ENCODE results near the gene PTGIR.
A peak's percentile ranks its signal among the peaks of the same experiment; 100 is the strongest.

PTGIR gene

GRCh38 chr19:46654621-46655152 is 29.8 kb upstream of the PTGIR start:
- peak overlapping the region; percentile 53 for H3K27ac ChIP-seq (ENCODE audit: low read depth, low read length)
- H3K4me1 ChIP-seq (ENCODE audit: control insufficient read depth, insufficient read depth, low read length): peaks cover 16% of the 10 kb centered on the region
- no peaks in the 10 kb centered on the region for H3K9me3 ChIP-seq (ENCODE audit: control insufficient read depth, insufficient read depth, low read length)
- peaks cover 9% of the 10 kb centered on the region for H3K27me3 ChIP-seq (ENCODE audit: control insufficient read depth, insufficient read depth, low read length)
- H3K36me3 ChIP-seq (ENCODE audit: control insufficient read depth, insufficient read depth, low read length): no peaks in the 10 kb centered on the region
- no peak overlapping the region for H3K4me3 ChIP-seq (ENCODE audit: low read depth, low read length)
- H3K9ac ChIP-seq (ENCODE audit: low read depth, low read length): no peak overlapping the region

DNA sequence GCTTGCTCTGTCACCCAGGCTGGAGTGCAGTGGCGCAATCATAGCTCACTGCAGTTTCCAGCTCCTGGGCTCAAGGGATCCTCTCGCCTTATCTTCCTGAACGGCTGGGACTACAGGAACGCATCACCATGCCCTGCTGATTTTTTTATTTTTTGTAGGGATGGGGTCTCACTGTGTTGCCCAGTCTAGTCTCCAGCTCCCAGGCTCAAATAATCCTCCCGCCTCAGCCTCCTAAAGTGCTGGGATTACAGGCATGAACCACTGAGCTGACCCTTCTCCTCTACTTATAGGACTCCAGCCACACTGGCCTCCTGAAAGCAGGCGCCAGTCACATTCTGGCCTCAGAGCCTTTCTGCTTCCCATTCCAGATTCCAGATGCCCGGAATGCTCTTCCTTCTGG is 25.6 kb upstream of the PTGIR start:
- H3K27me3 ChIP-seq (ENCODE audit: control insufficient read depth, insufficient read depth, low read length): peaks cover 48% of the 10 kb centered on the region

DNA sequence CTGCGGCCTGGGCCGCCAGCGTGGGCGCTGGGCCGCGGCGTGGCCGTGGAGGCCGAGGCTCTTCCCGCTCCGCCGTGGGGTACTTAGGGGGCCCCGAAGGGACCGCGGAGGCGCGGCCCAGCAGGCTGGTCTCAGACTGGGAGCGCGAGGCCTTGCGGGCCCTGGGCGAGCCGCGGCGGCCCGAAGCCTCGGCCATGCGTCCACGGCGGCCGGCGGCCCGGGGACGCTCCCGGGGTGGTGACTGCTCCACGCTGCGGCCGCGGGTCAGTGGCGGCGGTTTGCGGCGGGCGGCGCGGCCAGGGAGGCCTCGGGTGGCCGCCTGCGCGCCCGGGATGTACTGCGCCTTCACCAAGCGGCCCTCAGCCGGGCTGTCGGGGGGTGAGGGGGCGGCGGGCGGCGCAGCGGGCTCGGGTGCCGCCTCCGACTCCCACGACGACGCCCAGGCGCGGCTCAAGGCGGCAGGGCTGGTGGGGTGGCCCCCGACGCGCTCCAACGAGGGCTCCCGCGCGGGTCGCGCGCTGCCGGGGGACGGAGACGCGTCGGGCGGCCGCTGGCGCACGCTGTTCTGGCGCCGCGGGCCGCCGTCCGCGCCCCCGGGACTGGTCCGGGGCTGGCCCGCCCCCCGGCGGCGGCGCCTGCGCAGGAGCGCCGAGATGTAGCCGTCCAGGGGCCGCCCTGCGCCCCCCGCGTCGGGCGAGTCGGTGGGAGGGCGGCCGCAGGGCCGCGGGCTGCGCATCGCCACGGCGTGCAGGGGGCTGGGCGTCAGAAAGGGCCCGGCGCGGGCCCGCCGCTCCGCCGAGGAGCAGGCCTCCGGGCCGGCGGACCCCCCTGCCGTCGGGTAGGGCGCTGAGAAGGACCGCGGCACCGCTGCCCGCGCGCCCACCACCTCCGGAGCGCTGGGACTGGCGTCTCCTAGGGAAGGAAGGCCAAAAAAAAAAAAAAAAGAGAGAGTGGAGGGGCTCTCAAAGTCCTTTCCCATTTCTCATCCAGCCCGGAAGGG is 24.4 kb upstream of the PTGIR start:
- peaks cover 50% of the 10 kb centered on the region for H3K27me3 ChIP-seq (ENCODE audit: control insufficient read depth, insufficient read depth, low read length)
- H3K4me1 ChIP-seq (ENCODE audit: control insufficient read depth, insufficient read depth, low read length): peaks cover 4% of the 10 kb centered on the region; the same call in 1 of the 2 replicates
- H3K27ac ChIP-seq (ENCODE audit: low read depth, low read length): no peak overlapping the region
- H3K9me3 ChIP-seq (ENCODE audit: control insufficient read depth, insufficient read depth, low read length): no peaks in the 10 kb centered on the region
- peak overlapping the region; percentile 44; the same call in 1 of the 2 replicates for H3K4me3 ChIP-seq (ENCODE audit: low read depth, low read length)
- H3K9ac ChIP-seq (ENCODE audit: low read depth, low read length): no peak overlapping the region
- H3K36me3 ChIP-seq (ENCODE audit: control insufficient read depth, insufficient read depth, low read length): no peaks in the 10 kb centered on the region

More for the DNA sequence above, 25.6 kb upstream of the PTGIR start:
- Histone ChIP-seq H3K9me3 (ENCODE audit: control insufficient read depth, insufficient read depth, low read length) (no peaks in the 10 kb centered on the region), H3K36me3 (ENCODE audit: control insufficient read depth, insufficient read depth, low read length) (no peaks in the 10 kb centered on the region), H3K27ac (ENCODE audit: low read depth, low read length) (no peak overlapping the region), H3K4me1 (ENCODE audit: control insufficient read depth, insufficient read depth, low read length) (peaks cover 12% of the 10 kb centered on the region), H3K9ac (ENCODE audit: low read depth, low read length) (no peak overlapping the region), H3K4me3 (ENCODE audit: low read depth, low read length) (no peak overlapping the region)

DNA sequence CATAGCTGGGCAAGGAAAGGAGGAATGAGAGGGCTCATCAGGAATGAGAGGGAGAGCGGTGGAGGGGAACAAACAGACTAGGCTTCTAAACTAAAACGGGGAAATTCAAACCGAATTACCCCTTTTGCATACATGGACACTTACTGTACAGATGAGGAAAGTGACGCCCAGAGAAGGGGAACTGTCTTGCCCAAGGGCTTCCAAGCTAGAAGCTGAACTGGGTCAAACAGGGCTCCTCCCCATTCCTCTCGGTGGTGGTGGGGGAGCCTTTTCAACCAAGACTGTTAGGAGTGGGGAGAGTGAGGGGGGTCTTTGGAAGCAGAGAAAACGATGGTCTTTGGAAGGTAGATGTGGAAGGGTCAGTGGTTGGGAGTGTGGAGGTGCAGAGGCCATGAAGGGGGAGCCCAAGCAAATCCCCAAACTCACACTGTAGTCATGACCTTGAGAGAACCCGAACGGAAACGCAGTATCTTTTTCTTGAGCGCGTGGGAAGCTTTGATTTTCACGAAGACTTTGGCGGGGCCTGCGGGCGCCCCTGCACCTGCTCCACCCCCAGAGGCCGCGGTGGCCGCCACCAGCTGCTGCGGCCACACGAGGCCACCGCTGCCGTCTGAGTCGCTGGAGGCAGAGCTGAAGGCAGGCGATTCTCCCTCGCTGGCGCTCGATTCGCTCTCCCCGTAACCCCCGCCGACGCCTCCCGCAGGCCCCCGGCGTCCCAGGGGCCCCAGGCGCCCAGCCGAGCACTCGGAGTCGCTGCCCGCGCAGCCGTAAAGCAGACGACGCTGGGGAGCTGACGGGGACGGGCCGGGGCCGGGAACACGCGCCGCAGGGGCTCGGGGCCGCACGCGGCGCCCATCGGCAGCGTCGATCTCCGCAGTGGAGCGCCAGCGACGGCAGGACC is 23.4 kb upstream of the PTGIR start:
- Histone ChIP-seq H3K9ac (ENCODE audit: low read depth, low read length) (no peak overlapping the region), H3K4me1 (ENCODE audit: control insufficient read depth, insufficient read depth, low read length) (no peaks in the 10 kb centered on the region; the same call in 1 of the 2 replicates), H3K27me3 (ENCODE audit: control insufficient read depth, insufficient read depth, low read length) (peaks cover 50% of the 10 kb centered on the region), H3K4me3 (ENCODE audit: low read depth, low read length) (peak overlapping the region; percentile 44; the same call in 1 of the 2 replicates), H3K36me3 (ENCODE audit: control insufficient read depth, insufficient read depth, low read length) (no peaks in the 10 kb centered on the region), H3K9me3 (ENCODE audit: control insufficient read depth, insufficient read depth, low read length) (no peaks in the 10 kb centered on the region), H3K27ac (ENCODE audit: low read depth, low read length) (no peak overlapping the region)

DNA sequence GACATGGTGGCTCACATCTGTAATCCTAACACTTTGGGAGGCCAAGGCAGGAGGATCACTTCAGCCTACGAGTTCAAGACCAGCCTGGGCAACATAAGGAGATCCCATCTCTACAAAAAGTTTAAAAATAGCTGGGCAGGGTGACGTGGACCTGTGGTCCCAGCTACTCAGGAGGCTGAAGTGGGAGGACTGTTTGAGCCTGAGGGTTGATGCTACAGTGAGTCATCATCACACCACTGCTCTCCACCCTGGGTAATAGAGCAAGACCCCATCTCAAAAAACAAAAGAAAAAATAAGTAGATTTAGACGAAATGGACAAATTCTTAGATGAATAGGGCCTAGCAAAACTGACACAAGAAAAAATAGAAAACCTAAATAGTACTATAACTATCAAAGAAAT is 21.5 kb upstream of the PTGIR start:
- Histone ChIP-seq H3K36me3 (ENCODE audit: control insufficient read depth, insufficient read depth, low read length) (no peaks in the 10 kb centered on the region), H3K27me3 (ENCODE audit: control insufficient read depth, insufficient read depth, low read length) (peaks cover 55% of the 10 kb centered on the region), H3K9me3 (ENCODE audit: control insufficient read depth, insufficient read depth, low read length) (no peaks in the 10 kb centered on the region), H3K9ac (ENCODE audit: low read depth, low read length) (no peak overlapping the region), H3K27ac (ENCODE audit: low read depth, low read length) (no peak overlapping the region), H3K4me1 (ENCODE audit: control insufficient read depth, insufficient read depth, low read length) (no peaks in the 10 kb centered on the region; the same call in 1 of the 2 replicates), H3K4me3 (ENCODE audit: low read depth, low read length) (no peak overlapping the region)

- peaks cover 60% of the 10 kb centered on the region for H3K27me3 ChIP-seq (ENCODE audit: control insufficient read depth, insufficient read depth, low read length)
- no peak overlapping the region for H3K27ac ChIP-seq (ENCODE audit: low read depth, low read length)
- no peaks in the 10 kb centered on the region; the same call in 1 of the 2 replicates for H3K4me1 ChIP-seq (ENCODE audit: control insufficient read depth, insufficient read depth, low read length)
- no peaks in the 10 kb centered on the region for H3K36me3 ChIP-seq (ENCODE audit: control insufficient read depth, insufficient read depth, low read length)
- H3K4me3 ChIP-seq (ENCODE audit: low read depth, low read length): no peak overlapping the region
- H3K9me3 ChIP-seq (ENCODE audit: control insufficient read depth, insufficient read depth, low read length): no peaks in the 10 kb centered on the region
- no peak overlapping the region for H3K9ac ChIP-seq (ENCODE audit: low read depth, low read length)
These were observed 19.8 kb upstream of the PTGIR start for GRCh38 chr19:46644720-46645119.

DNA sequence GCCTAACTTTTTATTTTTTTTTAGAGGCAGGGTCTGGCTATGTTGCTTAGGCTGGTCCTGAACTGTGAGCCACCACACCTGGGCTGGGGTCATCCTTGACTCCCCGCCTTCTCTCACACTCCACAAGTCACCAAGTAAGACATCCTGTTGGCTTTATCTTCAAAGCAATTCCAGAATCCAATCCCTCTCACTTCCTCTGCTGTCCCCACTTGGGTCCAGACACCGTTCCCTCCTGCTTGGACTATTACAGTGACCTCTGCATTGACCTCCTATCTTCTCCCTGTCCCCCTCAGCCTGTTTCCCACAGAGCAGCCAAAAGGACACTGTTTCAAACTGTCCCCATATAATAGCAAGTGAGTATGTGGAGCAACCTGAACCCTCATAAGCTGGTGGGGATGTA is 15.8 kb upstream of the PTGIR start:
- H3K27ac ChIP-seq (ENCODE audit: low read depth, low read length): no peak overlapping the region
- no peaks in the 10 kb centered on the region for H3K9me3 ChIP-seq (ENCODE audit: control insufficient read depth, insufficient read depth, low read length)
- no peak overlapping the region for H3K9ac ChIP-seq (ENCODE audit: low read depth, low read length)
- peaks cover 51% of the 10 kb centered on the region for H3K27me3 ChIP-seq (ENCODE audit: control insufficient read depth, insufficient read depth, low read length)
- no peaks in the 10 kb centered on the region; the same call in 1 of the 2 replicates for H3K4me1 ChIP-seq (ENCODE audit: control insufficient read depth, insufficient read depth, low read length)
- H3K36me3 ChIP-seq (ENCODE audit: control insufficient read depth, insufficient read depth, low read length): no peaks in the 10 kb centered on the region
- H3K4me3 ChIP-seq (ENCODE audit: low read depth, low read length): no peak overlapping the region

DNA sequence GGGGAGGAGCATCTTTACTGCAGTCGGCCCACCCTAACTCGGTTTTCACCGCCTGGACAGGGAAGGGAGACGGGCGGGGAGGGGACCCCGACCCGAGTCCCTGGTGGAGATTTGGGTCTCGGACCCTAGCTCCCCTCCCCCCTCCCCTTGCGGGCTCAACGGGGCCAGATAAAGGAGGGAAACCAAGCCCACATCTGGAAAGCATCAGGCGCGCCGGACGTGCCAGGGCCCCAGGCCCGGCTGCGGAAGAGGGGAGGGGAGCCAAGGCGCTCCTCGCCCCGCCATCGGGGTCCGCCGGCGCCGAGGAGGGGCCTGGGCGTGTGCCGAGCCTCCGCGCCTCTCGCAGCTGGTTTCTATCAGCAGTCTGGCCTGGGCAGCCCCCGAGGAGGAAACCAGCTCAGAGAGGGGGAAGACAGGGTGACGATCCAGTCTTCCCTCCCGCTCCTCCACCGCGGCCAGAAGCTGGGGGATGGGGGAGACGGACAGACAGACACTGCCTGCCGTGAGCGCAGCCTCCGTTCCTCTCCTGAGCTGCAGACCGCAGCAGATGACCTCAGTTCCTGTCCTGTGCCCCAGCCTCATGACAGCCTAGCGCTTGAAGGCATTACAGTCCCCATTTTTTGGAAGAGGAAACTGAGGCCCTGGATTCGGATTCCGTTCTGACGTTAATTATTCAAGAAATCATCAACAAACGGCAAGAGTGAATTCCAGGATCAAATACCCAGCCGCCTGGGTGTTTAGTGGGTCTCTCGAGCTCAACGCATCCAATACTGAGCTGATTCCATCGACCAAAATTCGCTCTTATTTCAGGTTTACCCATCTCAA is 14.7 kb upstream of the PTGIR start:
- Histone ChIP-seq H3K27me3 (ENCODE audit: control insufficient read depth, insufficient read depth, low read length) (peaks cover 55% of the 10 kb centered on the region), H3K4me1 (ENCODE audit: control insufficient read depth, insufficient read depth, low read length) (no peaks in the 10 kb centered on the region; the same call in 1 of the 2 replicates), H3K27ac (ENCODE audit: low read depth, low read length) (peak overlapping the region; percentile 59), H3K9me3 (ENCODE audit: control insufficient read depth, insufficient read depth, low read length) (no peaks in the 10 kb centered on the region), H3K4me3 (ENCODE audit: low read depth, low read length) (peak overlapping the region; percentile 63), H3K9ac (ENCODE audit: low read depth, low read length) (peak overlapping the region; percentile 12; the same call in 1 of the 2 replicates), H3K36me3 (ENCODE audit: control insufficient read depth, insufficient read depth, low read length) (no peaks in the 10 kb centered on the region)

DNA sequence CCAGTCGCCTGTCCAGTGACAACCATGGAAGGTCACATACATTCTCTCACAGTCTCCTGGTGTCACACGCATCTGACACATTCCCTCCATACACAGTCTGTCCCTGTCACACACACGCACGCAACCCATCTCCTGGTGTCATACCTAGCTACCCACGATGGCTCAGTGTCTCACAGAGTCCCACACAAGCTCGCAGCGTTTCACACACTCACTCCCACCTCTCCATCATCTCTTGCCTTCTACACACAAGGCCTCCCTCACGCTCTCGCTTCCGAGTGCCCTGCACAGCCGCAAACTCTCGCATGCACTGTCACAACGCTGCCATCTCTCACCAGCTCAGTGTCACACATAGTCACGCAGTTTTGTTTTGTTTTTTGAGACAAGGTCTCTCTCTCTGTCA is 12.3 kb upstream of the PTGIR start:
- H3K4me1 ChIP-seq (ENCODE audit: control insufficient read depth, insufficient read depth, low read length): peaks cover 3% of the 10 kb centered on the region; the same call in 1 of the 2 replicates
- H3K27me3 ChIP-seq (ENCODE audit: control insufficient read depth, insufficient read depth, low read length): peaks cover 70% of the 10 kb centered on the region
- no peak overlapping the region for H3K27ac ChIP-seq (ENCODE audit: low read depth, low read length)
- H3K36me3 ChIP-seq (ENCODE audit: control insufficient read depth, insufficient read depth, low read length): no peaks in the 10 kb centered on the region
- H3K9ac ChIP-seq (ENCODE audit: low read depth, low read length): no peak overlapping the region
- no peak overlapping the region for H3K4me3 ChIP-seq (ENCODE audit: low read depth, low read length)
- no peaks in the 10 kb centered on the region for H3K9me3 ChIP-seq (ENCODE audit: control insufficient read depth, insufficient read depth, low read length)

All from HUES48 (cell line).